ENCODE measurements around the gene EPHB1.

GRCh38 chr3:135213213-135213612 lies 418.2 kb downstream of the EPHB1 start:
- TF ChIP-seq CTCF (IDR thresholded peaks at IDR 0.05) (no peak), POLR2A (IDR thresholded peaks at IDR 0.05) (no peak)

Measured in esophagus squamous epithelium (tissue), 4 donors.